ENCODE data around the gene UCN2.

The UCN2 gene

GRCh38 chr3:48591436-48591835, 27.9 kb upstream of the UCN2 start:
- no peak for DNase-seq (ENCODE audit: low read depth)

- DNase-seq (ENCODE audit: low read depth): no peak
Observed at GRCh38 chr3:48588230-48588629, 24.6 kb upstream of the UCN2 start.

GRCh38 chr3:48587686-48588085, 24.1 kb upstream of the UCN2 start:
- DNase-seq (ENCODE audit: low read depth): no peak

GRCh38 chr3:48585411-48585810, 21.8 kb upstream of the UCN2 start:
- no peak for DNase-seq (ENCODE audit: low read depth)

GRCh38 chr3:48584836-48585235, 21.3 kb upstream of the UCN2 start:
- no peak for DNase-seq (ENCODE audit: low read depth)

- no peak for DNase-seq (ENCODE audit: low read depth)
Observed at GRCh38 chr3:48581621-48582481, 18.3 kb upstream of the UCN2 start.

GRCh38 chr3:48576647-48577046, 13.1 kb upstream of the UCN2 start:
- DNase-seq (ENCODE audit: low read depth): no peak

GRCh38 chr3:48575366-48575765, 11.8 kb upstream of the UCN2 start:
- DNase-seq (ENCODE audit: low read depth): no peak

GRCh38 chr3:48573973-48574585, 10.5 kb upstream of the UCN2 start:
- no peak for DNase-seq (ENCODE audit: low read depth)

GRCh38 chr3:48572517-48572916, 8.9 kb upstream of the UCN2 start:
- no peak for DNase-seq (ENCODE audit: low read depth)

GRCh38 chr3:48571938-48572337, 8.4 kb upstream of the UCN2 start:
- no peak for DNase-seq (ENCODE audit: low read depth)

- no peak for DNase-seq (ENCODE audit: low read depth)
Observed at GRCh38 chr3:48569808-48570450, 6.3 kb upstream of the UCN2 start.

GRCh38 chr3:48569400-48569799, 5.8 kb upstream of the UCN2 start:
- no peak for DNase-seq (ENCODE audit: low read depth)

- DNase-seq (ENCODE audit: low read depth): no peak
Observed at GRCh38 chr3:48568476-48568875, 4.9 kb upstream of the UCN2 start.

- no peak for DNase-seq (ENCODE audit: low read depth)
Observed at GRCh38 chr3:48567500-48567899, 3.9 kb upstream of the UCN2 start.

GRCh38 chr3:48567090-48567489, 3.5 kb upstream of the UCN2 start:
- no peak for DNase-seq (ENCODE audit: low read depth)

- no peak for DNase-seq (ENCODE audit: low read depth)
Observed at GRCh38 chr3:48566401-48566760, 2.8 kb upstream of the UCN2 start.

GRCh38 chr3:48565591-48566400, 2.2 kb upstream of the UCN2 start:
- peak; percentile 86 for DNase-seq (ENCODE audit: low read depth)

GRCh38 chr3:48565186-48565585, 1.6 kb upstream of the UCN2 start:
- DNase-seq (ENCODE audit: low read depth): no peak

- no peak for DNase-seq (ENCODE audit: low read depth)
Observed at GRCh38 chr3:48564667-48565066, 1.1 kb upstream of the UCN2 start.

- DNase-seq (ENCODE audit: low read depth): peak; percentile 92
Observed at GRCh38 chr3:48564022-48564421, 441 bp upstream of the UCN2 start.

- DNase-seq (ENCODE audit: low read depth): no peak
Observed at GRCh38 chr3:48562367-48563095, 1.1 kb downstream of the UCN2 start.
